Stimulated activated naive CD4-positive, alpha-beta T cell (primary cell): ENCODE results near the gene TAC4.

Source experiments
- DNase-seq, 6 experiments: peaks; one replicate each; lab custom pipeline; 2025; lab: John Stamatoyannopoulos, UW

Gene TAC4

GRCh38 chr17:49809056-49809455 is 38.8 kb downstream of the TAC4 start:
- DNase-seq, result no peak

DNA sequence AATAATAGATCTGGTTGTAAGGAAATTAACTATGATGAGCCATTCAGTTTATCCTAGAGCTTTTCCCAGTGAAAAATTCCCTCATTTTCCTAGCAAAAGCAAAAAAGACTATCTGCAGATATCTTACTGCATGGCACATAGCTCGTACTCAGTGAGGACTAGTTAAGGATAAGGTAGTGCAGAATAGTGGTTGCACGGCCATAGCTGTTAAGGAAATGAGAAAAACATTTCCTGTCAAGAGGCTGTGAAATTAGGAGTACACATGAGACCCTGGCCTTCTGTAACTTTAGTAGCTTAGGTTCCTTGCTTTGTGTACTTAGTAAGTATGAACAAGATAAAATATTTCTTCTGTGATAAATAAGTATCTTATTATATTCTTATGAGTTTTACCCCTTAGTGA is 49.1 kb downstream of the TAC4 start:
- no peak for DNase-seq

GRCh38 chr17:49798182-49798581 is 49.7 kb downstream of the TAC4 start:
- no peak for DNase-seq

- no peak for DNase-seq
These were observed 52.5 kb downstream of the TAC4 start for GRCh38 chr17:49795372-49795771.

- DNase-seq, result no peak
These were observed 54.6 kb downstream of the TAC4 start for GRCh38 chr17:49793309-49793708.

GRCh38 chr17:49789243-49789578 is 58.7 kb downstream of the TAC4 start:
- no peak for DNase-seq

GRCh38 chr17:49788478-49789242 is 59.2 kb downstream of the TAC4 start, which contains the start of gene KAT7:
Gene KAT7 (plus strand): TSS chr17:49788681. CDS start chr17:49788835, 154 bp downstream.
- DNase-seq, result peak; percentile 94 to 99 (median 98)
